ENCODE data around the gene NUP93. TPM values are rescaled to one million over a fixed set of nuclear protein-coding genes. Genes with fewer than 3 reads are reported as not detected.

Gene NUP93
- total RNA-seq, 3 donors from 2014 or later (not counting 1 experiment from before 2014, with no cell fraction given): 83.7 to 88.8 (median 87.9) TPM

- H3K36me3 ChIP-seq (ENCODE audit: control insufficient read depth, insufficient read depth, low read length): no peaks in the 10 kb centered on the region
- H3K4me1 ChIP-seq (ENCODE audit: control insufficient read depth, insufficient read depth, low read length): no peaks in the 10 kb centered on the region
- no peak overlapping the region for H3K4me3 ChIP-seq (ENCODE audit: low read length)
- no peaks in the 10 kb centered on the region for H3K27me3 ChIP-seq (ENCODE audit: control insufficient read depth, insufficient read depth, low read length)
- WGBS (ENCODE audit: insufficient coverage): 91% methylated on average over 12 of the region's 12 CpGs
- Mint-ChIP-seq H3K36me3 (no peaks in the 10 kb centered on the region), H3K4me1 (no peaks in the 10 kb centered on the region), H3K4me3 (no peak overlapping the region), H3K9me3 (no peaks in the 10 kb centered on the region), H3K27me3 (ENCODE audit: low read depth in 2 of 2) (no peaks in the 10 kb centered on the region), H3K27ac (no peak overlapping the region)
- intact Hi-C loops (cut with micrococcal nuclease): no loop called here
- no peak overlapping the region for H3K27ac ChIP-seq (ENCODE audit: low read length)
- DNase-seq: no peak
- no peak for ATAC-seq
- TF ChIP-seq CTCF (IDR thresholded peaks at IDR 0.05): no peak
- no peaks in the 10 kb centered on the region for H3K9me3 ChIP-seq (ENCODE audit: control insufficient read depth, insufficient read depth, low read length)
Observed at GRCh38 chr16:56886296-56886695, 156.4 kb downstream of the NUP93 start.

GRCh38 chr16:56886826-56887225 is 156.9 kb downstream of the NUP93 start:
- ATAC-seq (no peak), DNase-seq (no peak)
- H3K4me1 Mint-ChIP-seq: no peaks in the 10 kb centered on the region
- no peak for TF ChIP-seq CTCF (IDR thresholded peaks at IDR 0.05)
- no peaks in the 10 kb centered on the region for H3K27me3 Mint-ChIP-seq (ENCODE audit: low read depth in 2 of 2)
- Histone ChIP-seq H3K9me3 (ENCODE audit: control insufficient read depth, insufficient read depth, low read length) (no peaks in the 10 kb centered on the region), H3K4me3 (ENCODE audit: low read length) (no peak overlapping the region), H3K4me1 (ENCODE audit: control insufficient read depth, insufficient read depth, low read length) (no peaks in the 10 kb centered on the region), H3K27me3 (ENCODE audit: control insufficient read depth, insufficient read depth, low read length) (no peaks in the 10 kb centered on the region), H3K36me3 (ENCODE audit: control insufficient read depth, insufficient read depth, low read length) (no peaks in the 10 kb centered on the region), H3K27ac (ENCODE audit: low read length) (no peak overlapping the region)
- no peak overlapping the region for H3K4me3 Mint-ChIP-seq
- intact Hi-C loops (cut with micrococcal nuclease): no loop called here
- H3K36me3 Mint-ChIP-seq: no peaks in the 10 kb centered on the region
- 83% methylated on average over 8 of the region's 9 CpGs for WGBS (ENCODE audit: insufficient coverage)
- H3K9me3 Mint-ChIP-seq: no peaks in the 10 kb centered on the region
- no peak overlapping the region for H3K27ac Mint-ChIP-seq

GRCh38 chr16:56888806-56889205 is 158.9 kb downstream of the NUP93 start:
- H3K4me3 Mint-ChIP-seq: no peak overlapping the region
- no peak overlapping the region for H3K27ac ChIP-seq (ENCODE audit: low read length)
- H3K9me3 Mint-ChIP-seq: no peaks in the 10 kb centered on the region
- H3K27ac Mint-ChIP-seq: no peak overlapping the region
- DNase-seq: no peak
- no peaks in the 10 kb centered on the region for H3K4me1 Mint-ChIP-seq
- no peak for ATAC-seq
- WGBS (ENCODE audit: insufficient coverage): 75% methylated on average over 7 of the region's 7 CpGs
- no peaks in the 10 kb centered on the region for H3K9me3 ChIP-seq (ENCODE audit: control insufficient read depth, insufficient read depth, low read length)
- H3K36me3 ChIP-seq (ENCODE audit: control insufficient read depth, insufficient read depth, low read length): no peaks in the 10 kb centered on the region
- no peak overlapping the region for H3K4me3 ChIP-seq (ENCODE audit: low read length)
- H3K36me3 Mint-ChIP-seq: no peaks in the 10 kb centered on the region
- H3K27me3 ChIP-seq (ENCODE audit: control insufficient read depth, insufficient read depth, low read length): no peaks in the 10 kb centered on the region
- H3K4me1 ChIP-seq (ENCODE audit: control insufficient read depth, insufficient read depth, low read length): no peaks in the 10 kb centered on the region
- intact Hi-C loops (cut with micrococcal nuclease): no loop called here
- no peaks in the 10 kb centered on the region for H3K27me3 Mint-ChIP-seq (ENCODE audit: low read depth in 2 of 2)
- TF ChIP-seq CTCF (IDR thresholded peaks at IDR 0.05): no peak

GRCh38 chr16:56889206-56889605 is 159.3 kb downstream of the NUP93 start:
- H3K4me1 Mint-ChIP-seq: no peaks in the 10 kb centered on the region
- intact Hi-C loops (cut with micrococcal nuclease): no loop called here
- WGBS (ENCODE audit: insufficient coverage): 94% methylated on average over 5 of the region's 5 CpGs

More at GRCh38 chr16:56889206-56889605, 159.3 kb downstream of the NUP93 start:
- TF ChIP-seq CTCF (IDR thresholded peaks at IDR 0.05): no peak
- H3K4me3 ChIP-seq (ENCODE audit: low read length): no peak overlapping the region
- H3K4me1 ChIP-seq (ENCODE audit: control insufficient read depth, insufficient read depth, low read length): no peaks in the 10 kb centered on the region
- no peaks in the 10 kb centered on the region for H3K9me3 ChIP-seq (ENCODE audit: control insufficient read depth, insufficient read depth, low read length)
- Mint-ChIP-seq H3K36me3 (no peaks in the 10 kb centered on the region), H3K4me3 (no peak overlapping the region), H3K27me3 (ENCODE audit: low read depth in 2 of 2) (no peaks in the 10 kb centered on the region), H3K9me3 (no peaks in the 10 kb centered on the region), H3K27ac (no peak overlapping the region)
- ATAC-seq (no peak), DNase-seq (no peak)
- H3K27me3 ChIP-seq (ENCODE audit: control insufficient read depth, insufficient read depth, low read length): no peaks in the 10 kb centered on the region
- H3K36me3 ChIP-seq (ENCODE audit: control insufficient read depth, insufficient read depth, low read length): no peaks in the 10 kb centered on the region
- H3K27ac ChIP-seq (ENCODE audit: low read length): no peak overlapping the region
